ENCODE measurements around the gene STK40.

STK40 gene

DNA sequence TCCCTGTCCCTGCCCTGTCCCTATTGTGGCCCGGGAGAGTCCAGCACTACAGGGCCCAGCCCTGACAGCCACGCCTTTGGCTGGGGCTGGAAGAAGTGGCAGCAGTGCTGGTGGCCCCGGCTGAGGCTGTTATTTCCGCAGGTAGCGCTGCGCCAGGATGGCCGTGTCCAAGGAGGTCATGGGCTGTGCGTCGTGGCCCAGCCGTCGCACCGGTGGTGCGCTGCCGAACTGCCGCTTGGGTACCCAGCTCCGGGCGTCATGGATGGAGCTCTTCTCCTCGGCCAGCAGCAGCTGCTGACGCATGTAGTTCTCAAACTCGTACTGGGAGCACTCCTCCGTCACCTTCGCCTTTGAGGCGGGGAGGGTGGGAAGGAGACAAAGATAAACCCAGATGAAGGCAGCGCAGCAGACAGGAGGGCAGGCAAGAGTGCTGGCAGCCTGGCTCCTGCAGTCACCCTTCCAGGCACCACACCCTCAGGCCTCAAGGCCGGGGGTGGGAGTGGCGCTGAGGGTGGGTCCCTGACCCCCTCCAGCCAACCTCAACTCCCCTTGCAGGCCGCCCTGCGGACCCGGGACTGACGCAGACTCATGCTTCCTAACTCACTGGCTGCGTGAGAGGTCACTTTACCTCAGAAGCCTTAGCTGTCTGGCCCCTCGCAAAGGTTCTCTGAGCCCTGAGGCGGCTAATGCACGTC lies 44.0 kb downstream of the STK40 start:
- no peak for DNase-seq

DNA sequence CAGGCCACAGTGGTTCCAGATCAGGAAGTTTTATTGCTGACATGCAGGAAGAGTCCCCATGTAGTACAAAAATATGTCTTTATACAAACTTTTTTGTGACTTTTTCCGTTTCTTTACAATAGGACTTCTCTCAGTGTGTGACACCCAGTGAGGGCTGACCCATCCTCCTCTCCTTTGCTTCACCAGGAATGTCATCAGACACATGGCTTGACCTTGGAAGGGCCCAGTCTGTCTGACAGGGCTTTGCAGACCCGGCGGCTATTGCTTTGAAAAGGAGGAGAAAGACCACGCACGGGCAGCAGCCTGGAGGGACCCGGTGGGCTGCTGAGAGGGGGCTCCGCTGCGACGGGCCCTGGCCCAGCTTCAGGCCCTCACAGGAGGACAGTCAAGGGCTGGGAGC lies 46.1 kb downstream of the STK40 start:
- DNase-seq, result no peak

DNA sequence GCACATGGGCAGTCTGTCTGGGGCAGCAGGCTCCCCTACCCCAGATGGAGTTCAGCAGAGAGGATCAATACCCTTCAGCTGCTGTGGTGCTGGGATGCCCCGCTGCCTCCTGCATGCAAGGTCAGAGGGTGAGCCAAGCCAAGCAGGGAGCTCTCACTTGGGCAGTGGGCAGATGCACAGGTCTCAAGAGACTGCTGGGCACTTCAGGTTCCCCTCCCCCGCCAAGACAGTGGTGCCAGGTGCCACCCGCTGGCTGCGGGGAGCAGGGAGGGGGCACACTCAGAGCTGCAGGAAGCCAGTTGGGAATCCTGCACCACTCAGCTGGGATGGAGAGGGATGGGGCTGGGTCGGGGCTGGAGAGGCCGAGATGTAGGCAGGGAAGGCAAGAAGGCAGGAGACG lies 46.5 kb downstream of the STK40 start:
- no peak for DNase-seq

DNA sequence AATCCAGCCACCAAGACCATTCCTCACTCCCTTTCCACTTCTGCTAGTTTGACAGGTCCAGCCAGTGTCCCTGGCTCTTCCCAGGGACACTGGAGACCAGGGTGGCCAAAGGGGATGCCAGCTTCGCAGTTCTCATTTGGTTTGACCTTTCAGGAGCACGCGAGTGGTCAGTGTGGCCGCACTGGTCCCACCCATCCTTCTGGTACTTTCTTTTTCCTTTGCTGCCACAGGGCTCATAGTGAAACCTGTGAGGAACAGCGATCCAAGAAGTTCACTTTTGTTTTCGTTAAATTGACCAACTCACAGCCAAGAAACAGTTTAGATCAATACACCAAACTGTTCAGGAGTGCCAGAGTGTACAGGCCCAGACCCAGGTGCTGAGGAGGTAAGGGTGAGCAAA lies 47.9 kb downstream of the STK40 start:
- DNase-seq, result no peak

DNA sequence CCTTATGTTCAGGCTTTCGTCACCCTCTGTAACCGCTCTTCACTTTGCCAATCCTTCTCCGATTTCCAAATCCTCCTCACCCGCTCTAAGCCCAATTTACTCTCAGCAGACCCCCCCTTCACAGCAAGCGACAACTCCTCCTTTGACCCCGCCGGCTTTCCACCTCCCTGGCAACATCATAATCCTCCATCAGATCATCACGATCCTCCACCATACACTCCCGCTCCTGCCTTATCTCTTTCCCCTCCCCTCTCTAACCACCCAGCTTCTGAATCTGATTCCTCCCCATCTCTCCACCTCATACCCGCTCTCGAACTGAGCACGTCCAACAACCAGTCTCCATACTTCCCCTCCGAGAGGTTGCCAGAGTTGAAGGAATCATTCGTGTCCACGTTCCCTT lies 54.8 kb downstream of the STK40 start:
- no peak for DNase-seq

DNA sequence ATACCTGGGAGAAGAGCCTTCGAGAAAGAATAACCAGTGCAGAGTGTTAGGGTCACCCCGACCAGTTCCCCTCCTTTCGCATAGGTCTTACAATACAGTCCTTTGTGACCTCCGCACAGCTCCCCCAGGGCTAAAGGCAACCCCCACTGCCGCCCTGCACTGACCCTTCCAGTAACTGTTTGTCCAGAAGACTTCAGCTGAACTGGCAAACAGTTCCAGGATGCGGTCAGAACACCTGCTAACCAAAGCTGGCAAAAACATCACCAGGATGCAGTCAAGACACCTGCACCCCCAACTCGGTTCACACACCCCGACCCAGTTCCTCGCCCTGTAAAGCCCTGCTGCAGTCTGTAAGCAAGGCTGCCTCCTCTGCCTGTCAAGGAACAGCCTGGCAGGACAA lies 55.9 kb downstream of the STK40 start:
- DNase-seq, result no peak

DNA sequence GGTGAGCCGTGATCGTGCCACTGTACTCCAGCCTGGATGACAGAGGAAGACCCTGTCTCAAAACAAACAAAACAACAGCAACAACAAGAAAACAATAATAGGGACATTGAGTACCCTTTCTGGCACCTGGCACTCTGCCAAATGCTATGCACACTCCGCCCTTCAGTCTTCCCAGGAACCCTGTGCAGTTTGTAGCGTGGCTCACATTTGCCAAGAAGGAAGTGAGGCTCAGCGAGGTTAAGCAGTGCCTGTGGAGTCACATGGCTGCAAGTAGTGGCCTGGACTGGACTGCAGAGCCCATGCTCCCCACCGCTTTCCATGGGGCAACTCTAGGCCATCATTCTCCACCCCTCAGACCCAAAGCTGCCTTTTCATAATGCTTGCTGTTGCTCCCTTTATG lies 57.0 kb downstream of the STK40 start:
- DNase-seq, result no peak

DNA sequence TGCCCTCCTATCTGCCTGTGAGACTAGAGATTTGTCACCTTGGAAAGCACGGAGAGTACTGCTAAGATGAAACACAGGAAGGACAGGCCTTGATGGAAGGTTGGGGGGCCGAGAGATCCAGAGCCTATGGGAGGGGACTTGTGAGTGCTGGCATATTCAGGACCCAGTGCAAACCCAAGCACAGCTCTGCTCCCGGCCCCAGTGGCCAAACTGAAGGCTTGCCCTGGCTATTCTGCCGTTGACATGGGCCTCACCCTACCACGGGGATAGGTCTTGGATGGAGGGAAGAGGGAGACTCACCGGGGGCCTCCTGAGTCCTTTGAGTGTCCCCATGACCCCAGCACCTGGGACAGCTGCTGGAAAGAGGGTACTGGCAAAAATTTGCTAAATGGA lies 57.6 kb downstream of the STK40 start:
- no peak for DNase-seq

DNA sequence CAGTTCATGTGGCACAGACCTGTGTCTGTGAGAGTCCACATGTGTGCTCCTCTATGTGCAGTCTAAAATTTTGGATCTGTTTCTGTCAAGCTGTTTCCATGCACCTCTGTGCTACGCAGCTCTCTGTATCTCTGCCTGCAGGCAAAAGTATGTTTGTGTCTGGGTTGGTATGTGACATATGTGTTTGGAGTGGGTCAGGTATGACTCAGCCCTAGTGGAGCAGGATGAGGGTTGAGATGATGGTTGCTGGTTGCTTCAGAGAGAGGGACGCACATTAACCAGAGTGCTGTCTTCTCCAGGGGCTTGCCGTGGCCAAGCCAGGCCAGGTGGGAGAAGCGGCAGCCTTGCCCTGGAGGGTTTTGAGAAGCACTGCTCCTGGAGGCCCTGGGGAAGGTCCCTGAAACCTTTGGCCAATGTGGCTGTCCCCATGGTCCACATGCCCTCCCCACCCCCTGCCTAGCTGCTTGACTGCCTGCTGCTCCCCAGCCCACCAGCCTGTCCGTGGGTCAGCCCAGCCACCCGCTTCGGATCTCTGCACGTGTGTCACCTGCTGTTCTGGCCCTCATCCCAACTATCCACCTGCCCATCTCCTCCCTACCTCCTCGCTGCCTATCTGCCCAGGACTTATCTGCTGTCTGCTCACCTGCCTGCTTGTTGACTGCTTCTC lies 58.2 kb downstream of the STK40 start:
- no peak for DNase-seq

DNA sequence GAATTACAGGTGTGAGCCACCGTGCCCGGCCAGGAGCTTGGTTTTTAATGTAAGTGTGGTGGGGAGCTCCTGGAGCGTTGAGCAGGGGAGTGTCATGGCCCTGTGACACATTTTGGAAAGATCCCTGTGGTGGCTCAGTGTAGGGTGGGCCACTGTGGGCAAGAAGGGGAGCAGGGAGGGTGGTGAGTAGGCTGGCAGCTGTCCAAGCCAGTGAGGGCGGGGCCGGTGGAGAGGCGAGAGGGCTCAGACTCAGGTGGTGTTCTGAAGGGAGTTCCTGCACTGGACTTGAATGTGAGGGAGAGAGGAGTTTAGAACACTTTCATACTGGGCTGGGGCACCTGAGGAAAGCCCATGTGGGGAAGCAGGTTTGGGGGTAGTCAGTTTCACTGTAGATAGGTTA lies 59.2 kb downstream of the STK40 start:
- no peak for DNase-seq

DNA sequence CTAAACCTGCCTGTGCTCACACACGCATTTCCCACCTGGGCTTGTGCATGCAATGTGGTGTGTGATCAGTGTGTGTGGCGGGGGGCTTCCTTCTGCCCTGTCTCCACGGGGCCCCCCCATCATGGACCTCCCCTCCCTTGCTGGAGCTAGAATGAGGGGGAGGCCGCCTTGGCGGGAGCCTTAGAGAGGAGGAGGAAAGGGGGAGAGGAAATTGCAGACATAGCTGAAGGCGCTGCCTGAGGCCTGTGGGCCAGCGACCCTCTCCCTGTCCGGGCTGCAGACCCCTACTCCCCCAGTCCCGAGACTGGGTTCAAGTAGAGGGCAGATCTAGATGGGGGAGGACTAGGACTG lies 61.4 kb downstream of the STK40 start:
- no peak for DNase-seq

DNA sequence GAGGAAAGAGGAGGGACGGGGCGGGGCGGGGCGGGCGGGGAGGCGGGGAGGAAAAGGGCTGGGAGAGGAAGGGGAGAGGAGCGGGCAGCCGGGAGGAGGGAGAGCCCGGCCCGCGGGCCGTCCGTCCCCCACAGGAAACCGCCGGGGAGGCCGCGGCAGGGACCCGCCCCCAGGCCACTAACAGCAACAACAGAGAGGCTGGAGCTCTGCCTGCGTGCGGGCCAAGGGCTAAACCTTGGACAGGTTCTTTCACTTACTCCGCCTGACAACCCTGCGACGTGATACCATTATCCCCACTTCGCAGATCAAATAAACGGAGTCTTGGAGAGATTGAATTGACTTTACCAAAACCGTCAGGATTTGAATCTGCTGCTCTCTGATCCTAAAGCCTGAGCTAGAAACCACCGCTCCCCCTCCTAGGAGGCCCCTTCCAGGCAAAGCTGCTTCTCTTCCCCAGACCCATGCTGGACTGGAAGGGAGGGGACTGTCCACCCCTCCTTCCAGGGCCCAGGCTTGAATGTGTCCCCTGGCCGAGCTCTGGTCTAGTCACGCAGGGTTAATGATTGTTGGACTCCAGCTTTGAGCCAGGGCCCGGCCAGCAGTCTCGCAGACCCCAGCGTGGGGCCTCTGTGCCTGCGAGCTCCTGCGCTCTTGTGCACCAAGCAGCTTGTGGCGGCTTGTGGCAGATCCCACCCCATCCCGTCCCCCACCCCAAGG lies 61.9 kb downstream of the STK40 start, which contains the start of gene EVA1B:
Gene EVA1B, minus strand, starts transcription at position 10 of the 717 bp plus-strand sequence. CDS start 608 bp downstream, outside the sequence.
- DNase-seq, result no peak

DNA sequence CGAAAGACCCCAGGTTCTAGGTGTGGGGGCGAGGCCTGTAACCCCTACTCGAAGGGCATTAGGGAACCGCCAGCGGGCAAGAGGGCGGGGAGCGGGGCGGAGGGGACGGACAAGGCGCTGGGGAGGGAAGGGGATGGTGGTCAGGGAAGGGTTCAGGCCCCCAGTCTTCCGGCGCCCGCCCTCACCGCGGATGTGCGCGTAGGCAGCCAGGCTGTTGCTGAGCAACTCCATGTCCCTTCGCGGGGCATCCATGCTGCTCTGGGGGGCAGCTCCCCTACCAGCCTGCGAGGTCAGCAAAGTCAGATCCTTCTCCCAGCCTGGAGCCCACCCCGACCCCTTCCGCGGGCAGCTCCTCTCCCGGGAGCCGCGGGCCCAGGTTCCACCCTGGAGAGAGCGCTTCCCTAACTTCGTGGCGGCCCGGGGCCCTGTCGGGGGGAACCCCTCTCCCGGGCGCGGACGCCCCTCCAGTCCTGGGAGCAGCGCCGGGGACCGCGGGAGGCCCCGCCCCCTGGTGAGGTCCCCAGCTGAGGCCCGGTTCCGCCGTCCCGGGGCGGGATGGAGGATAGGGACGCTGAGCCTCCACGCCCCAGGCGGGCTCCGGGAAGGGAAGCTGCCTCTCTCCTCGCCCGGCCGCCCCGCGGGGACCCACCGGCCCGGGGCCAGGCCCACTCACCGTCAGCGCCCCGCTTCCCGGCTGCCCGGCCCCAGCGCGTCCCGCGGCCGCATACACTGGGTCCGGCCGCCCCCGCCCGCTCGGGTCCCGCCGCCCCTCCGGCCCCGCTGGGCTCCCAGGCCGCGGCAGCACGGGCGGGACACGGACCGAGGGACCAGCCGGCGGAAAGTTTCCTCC lies 62.7 kb downstream of the STK40 start:
- DNase-seq, result no peak

DNA sequence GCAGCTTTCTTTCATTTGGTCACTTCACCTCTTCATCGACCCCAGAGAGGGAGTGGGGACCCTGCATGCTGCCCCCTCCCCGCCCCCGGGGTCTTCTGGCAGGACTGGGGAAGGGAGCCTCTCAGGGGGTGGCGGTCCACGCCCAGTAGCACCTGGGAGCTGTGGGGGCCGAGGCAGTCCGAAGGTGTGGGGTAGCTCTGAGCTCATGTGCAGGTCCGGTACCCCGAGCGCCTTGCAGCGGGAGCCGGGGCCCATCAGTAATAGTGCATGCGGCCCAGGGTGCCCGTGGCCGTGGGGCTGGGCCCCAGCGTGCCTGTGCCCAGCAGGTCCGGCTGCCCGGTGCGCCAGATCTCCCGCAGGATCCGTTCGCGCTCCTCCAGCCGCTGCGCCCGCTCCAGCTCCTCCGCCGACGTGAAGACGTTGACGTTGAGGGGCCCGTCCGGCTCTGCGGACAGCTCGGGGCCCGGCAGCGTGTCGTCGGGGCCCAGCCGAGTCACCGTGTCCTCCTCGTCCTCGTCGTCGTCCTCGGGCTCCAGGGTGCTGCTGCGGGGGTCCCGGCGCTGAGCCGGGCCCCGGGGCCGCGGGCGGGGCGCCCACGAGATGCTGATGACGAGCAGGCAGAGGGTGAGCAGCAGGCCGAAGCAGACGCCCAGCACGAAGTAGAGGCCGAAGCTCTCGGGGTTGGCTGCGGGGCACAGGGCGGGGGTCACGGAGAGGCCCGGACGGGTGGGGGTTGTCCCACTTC lies 63.5 kb downstream of the STK40 start:
- no peak for DNase-seq

DNA sequence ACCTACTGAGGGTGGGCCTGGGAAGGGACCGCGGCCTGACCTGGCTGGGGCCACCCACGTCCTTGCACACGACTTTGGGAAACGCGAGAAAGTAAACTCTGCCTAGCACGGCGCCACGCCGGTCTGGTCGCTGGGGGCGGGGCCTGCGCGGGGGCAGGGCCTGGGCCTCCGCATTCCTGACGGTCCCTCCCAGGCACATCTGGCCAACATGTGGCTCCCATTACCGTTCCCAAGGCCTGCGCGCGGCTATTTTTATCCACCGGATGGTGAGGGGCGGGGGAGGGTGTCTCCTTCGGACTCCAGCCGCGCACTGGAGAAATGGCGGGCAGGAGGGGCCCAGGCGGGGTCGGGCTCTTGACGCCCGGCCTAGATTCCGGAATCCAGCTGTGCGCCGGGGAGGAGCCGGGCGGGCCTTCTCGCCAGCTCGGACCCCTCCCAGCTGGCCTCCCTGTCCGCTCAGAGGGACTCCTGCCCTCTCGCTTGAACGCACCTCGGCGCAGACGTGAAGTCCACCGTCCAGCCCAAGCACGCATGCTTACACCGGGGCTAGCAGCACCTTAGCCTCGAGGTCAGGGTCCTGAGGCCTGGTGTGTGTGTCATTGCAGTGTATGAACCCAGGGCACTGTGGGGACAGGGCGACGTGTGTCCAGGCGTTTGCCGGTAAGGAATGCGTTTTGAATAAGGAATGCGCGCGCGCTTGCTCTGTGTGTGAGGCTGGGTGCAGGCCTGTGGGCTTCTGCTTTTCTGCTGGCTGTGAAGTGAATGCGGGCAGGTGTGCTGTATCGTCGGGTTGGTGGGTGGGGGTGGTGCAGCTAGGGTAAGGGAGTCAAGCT lies 64.4 kb downstream of the STK40 start:
- no peak for DNase-seq

DNA sequence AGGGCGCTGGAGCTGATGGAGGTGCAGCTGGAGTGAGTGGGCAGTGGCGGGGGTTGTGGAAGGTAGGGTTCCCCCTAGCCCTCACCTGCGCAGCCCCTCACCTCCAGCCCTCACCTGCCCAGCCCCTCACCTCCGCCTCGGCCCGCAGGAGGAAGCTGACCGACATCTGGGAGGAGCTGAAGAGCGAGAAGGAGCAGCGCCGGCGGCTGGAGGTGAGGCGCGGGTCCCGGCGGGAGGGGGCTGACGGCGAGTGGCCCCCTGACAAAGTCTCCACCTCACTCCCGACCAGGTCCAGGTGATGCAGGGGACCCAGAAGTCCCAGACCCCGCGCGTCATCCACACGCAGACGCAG lies 65.0 kb downstream of the STK40 start:
- no peak for DNase-seq

DNA sequence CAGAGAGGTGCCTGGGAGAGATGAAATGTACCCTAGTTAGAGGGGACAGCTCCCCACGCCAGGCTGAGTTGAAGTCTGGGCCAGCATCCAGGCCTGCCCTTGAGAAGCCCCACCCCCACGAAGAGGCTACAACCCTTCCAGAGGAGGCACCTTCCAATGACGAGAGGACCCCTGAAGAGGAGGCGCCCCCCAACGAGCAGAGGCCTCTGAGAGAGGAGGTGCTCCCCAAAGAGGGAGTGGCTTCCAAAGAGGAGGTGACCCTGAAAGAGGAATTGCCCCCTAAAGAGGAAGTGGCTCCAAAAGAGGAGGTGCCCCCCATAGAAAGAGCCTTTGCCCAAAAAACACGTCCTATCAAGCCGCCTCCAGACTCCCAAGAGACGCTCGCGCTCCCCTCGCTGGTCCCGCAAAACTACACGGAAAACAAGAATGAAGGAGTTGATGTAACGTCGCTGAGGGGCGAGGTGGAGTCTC lies 65.4 kb downstream of the STK40 start:
- no peak for DNase-seq

DNA sequence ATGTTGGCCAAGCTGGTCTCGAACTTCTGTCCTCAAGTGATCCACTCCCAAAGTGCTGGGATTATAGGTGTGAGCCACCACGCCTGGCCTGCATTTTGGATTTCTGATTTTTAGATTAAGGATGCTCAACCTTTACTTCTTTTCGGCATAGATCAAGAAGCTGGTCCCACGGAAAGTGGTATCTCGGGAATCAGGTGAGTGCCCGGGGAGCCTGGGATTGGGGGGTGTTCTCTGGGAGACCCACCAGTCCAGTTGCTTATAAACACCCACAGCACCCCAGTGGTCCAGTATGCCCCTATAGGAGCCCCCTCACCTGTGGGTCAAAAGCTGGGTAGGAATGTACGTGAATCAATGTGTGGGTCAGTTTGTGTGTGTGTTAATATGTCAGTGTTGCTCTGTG lies 76.3 kb downstream of the STK40 start:
- no peak for DNase-seq

DNA sequence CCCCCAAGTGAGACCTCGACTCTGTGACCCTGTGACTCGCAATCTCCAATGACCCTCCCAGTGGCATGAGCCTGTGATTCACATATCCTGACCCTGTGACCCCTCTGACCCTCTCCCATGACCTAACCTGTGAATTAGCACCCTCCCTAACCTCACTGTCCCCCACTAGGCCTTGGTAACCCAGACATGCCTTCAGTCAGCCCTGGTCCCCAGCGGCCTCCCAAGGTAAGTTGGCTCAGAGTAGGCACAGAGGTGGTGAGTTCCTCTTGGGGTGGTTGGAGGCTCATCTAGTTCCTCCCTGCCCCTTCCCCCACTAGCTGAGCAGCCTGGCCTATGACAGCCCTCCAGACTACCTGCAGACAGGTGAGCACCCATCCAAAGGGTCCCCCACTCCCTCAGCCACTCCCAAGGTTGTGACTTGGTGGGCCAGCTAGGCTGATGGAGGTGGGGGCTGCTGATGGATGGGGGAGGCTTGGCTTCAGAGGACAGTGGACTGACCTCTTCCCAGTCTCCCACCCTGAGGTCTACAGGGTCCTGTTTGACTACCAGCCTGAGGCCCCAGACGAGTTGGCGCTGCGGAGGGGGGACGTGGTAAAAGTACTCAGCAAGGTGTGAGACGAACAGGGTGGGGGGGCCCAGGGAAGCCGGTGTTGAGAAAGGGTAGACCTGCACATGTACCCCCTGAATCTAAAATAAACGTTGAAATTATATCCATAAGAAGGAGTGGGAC lies 78.0 kb downstream of the STK40 start:
- DNase-seq, result no peak

DNA sequence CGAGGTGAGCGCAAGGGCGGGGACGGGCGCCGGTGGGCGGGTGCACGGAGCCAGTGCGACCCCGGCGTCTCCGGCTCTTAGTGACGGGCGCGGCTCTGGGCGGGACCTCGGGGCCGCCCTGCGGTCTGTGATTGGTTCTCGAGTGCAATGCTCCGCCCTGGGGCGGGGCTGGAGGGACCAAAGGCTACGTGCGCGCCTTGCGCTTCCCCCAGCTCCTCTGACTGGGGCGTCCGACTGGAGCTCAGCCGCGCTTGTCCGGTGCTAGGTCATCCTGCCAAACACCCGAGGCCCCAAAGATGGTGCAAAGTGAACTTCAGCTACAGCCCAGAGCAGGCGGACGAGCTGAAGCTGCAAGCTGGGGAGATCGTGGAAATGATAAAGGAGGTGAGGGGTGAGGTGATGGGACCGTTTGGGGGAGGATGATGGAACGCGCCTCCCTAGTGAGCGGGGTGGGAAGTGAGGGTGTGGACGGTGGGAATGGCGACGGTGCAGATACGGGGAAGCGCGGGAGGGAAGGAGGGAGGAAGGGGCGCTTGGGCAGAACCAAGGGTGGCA lies 78.7 kb downstream of the STK40 start:
- no peak for DNase-seq

Measured in cortex of kidney (tissue), 1 donor.